ENCODE results near the gene MDC1.

The MDC1 gene

DNA sequence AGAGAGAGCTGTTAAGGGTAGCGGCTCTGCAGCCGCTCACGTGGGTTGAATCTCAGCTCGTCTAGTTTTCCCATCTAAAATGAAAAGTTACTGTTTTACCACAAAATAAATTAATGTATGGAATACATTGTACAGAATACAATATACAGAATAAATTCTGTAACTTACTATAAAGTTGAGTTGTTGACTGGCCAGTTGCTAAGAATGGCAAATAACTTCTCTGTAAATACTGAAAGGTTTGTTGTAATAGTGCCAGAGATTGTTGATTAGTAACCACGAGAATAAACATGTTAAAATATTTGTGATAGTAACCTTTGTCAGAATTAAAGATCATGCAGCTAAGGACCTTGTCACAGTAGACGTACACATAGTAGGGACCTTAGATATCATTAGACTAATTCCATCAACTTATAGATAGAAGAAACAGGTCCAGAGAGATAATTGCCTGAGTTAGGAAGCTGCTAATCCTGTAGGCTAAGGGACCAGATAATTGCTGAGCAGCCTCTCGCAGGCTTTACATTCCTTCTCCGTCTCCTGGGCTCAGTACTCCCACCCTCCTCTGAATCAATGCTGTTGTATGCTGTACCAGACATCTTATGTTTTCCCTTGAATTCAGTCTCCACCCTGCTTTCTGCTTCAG lies 25.8 kb downstream of the MDC1 start:
- DNase-seq, result no peak

DNA sequence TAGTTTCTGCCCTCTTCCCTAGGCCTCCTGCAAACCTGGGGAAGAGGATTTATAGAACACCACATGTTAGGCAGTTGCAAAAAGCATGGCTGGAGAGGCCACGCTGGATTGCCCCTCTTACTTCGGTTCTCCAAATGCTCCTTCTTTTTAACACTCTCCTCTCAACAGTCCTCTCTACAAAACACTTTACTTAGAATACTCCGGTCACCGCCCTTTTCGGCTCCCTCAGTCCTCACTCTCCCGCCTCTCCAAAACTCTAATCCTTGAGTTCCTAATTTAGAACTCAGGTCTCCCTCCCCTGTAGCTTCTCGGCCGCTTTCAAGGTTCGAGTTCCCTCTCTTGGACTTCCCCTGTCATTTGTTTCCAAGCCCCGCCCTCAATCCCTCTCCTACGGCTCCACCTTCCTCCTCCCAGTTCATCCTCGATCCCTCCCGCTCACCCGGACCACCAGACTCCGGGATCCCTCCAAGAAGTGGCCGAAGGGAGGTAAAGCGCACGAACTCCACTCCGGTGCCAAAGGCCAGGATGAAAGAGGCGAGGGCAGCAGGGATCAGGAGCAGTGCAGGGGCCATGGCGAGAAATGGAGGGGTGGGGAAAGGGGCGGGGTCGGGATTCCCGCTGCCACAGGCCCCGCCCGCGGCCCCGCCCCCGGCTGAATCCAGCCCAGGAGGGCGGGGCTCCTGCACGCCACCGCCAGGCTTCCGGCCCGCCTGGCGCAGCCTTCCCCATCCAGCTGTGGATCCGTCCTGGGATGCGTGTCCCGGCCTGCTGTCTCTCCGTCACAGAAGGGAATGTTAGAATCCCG lies 26.5 kb downstream of the MDC1 start, which contains the start of gene NRM:
NRM (minus strand) TSS at position 582 of the 805 bp plus-strand sequence; CDS start at position 572, 10 bp downstream.
- peak; percentile 38 for DNase-seq

DNA sequence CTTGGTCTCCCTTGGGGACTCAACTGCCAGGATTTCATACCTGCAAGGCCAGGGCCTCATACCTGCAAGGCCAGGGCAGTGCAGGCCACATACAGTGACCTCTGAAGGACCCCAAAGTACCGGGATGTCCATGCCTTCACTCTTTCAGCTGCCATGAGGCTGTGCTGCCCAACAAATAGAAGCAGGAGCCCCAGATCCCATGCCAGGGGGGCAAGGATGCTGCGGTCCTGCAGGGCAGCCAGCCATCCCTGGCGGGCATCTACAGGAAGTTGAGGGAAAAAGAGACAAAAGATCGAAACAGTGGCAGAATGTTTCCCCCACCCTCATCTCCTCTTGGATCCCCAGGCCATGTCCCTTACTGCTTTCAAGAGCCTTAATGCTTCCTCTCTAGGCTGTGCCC lies 27.1 kb downstream of the MDC1 start:
- no peak for DNase-seq

DNA sequence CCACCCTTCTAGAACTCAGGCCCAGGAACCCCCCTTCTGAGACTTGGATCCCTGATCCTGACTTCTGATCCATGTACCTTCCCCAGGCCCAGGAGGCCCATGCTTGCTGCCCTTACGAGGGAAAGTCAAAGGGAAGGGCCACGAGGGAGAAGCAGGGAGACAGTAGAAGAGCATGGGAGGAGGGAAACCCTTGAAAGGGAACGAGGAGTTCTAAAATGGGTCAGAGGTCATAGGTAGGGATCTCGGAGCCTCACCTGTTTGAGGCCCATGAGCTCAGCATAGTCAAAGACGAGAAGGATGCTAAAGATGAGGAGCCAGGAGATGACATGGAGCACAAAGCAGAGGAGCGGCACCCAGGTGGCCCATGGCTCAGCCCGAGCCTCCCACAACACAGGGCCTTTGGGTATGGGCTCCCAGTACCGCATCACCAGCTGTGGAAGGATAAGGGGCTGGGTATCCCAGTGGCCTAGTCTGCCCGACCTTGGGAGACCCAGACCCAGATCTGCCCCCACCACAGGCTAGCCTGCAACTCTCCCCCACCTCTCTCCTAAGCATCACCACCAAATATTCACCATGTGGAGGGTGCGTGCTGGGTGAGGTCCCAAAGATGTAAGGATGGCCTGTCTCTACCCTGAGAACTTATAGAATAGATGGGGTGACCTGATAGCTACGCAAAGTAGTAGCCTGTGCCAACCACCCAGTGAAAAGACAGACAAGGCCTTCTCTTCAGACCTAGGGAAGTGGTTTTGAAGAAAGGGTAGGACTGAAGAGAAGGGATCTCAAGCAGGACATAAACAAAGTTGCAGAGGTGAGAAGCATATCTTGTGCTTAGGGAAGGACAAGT lies 27.8 kb downstream of the MDC1 start:
- no peak for DNase-seq

DNA sequence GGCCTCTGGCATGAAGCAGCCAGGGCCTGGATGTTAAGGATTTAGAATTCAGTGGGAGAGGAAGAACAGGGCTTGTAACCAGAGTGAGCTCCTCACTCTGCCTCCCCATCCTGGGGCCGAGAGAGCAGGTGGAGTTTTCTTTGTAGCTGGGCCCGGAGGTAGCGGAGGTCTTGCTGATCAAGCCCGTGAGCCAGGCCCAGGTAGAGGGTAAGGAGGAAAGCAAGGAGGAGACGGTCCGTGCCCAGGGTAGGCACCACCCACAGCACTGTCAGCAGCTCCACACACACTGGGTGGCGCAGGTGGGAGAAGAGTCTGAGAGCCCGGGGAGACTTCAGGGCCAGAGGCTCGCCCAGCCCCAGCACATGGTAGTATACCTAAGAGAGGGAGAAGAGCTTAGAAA lies 28.5 kb downstream of the MDC1 start:
- no peak for DNase-seq

DNA sequence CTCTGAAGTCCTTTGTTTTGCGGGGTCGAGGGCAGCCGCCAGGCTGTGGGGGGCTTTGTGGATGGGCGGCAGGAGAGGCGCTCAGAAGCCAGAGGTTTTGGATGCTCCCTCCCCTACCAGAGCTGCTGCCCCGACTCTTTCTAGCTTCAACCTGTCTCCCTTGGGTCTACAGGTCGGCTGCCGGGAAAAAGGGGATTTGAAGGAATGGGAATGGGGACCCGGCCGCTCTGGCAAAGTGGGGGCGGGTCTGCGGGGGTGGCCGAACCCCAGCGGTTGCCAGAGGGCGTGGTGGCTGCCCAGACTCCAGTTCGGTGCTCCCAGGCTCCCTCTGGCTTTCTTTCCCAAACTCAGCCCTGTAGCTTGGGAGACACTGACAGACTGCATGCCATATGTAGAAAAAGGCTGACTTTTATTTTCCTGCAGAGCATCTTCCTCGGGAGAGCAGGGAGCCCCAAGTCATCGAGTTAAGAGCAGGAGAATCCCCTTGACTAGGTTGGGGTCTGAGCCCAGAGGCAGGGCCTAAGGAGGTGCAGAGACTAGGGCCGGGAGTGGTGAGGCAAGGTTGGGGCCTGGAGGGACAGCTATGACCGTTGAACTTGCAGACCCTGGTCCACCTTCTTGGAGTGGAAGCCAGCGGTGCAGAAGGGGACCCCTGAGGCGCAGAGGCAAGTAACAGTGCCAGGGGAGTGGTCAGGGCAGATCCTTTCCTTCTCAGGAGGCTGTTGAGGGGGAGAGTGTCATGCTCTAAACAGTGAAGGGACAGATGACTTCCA lies 29.2 kb downstream of the MDC1 start:
- DNase-seq, result no peak

DNA sequence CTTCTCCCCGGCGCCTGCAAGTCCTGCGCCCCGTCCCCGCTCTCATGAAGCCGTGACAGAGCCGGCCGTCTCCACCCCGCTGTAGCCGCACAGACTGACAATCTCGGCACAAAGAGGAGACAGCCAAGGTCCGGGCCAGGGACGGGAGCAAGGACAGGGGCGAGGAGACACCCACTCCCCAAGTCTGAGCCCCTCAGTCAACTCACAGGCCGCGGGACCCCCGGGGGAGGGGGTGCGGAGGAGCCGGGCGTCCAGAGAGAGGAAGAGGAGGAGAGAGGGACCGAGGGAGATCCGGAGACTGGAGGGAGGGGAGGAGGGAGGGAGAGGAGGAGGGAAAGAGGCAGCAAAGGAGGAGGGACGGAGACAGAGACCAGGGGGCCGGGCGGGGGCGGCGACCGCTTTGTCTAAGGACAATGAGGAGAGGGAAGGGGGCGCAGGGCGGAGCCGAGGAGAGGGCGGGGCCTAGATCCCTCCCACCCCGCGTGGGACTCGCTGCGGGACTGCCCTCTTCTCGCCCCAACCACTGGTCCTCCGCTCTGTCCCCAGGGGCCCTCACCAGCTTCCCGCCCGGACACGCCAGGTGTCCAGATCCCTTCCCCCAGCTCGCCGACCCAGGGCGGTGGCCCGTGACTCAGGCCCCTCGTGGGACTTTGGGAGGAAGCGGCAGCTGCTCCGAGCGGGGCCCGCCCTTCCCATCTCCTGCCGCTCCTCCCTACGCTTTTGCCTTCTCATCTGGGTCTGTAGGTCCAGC lies 30.0 kb downstream of the MDC1 start:
- DNase-seq, result no peak

DNA sequence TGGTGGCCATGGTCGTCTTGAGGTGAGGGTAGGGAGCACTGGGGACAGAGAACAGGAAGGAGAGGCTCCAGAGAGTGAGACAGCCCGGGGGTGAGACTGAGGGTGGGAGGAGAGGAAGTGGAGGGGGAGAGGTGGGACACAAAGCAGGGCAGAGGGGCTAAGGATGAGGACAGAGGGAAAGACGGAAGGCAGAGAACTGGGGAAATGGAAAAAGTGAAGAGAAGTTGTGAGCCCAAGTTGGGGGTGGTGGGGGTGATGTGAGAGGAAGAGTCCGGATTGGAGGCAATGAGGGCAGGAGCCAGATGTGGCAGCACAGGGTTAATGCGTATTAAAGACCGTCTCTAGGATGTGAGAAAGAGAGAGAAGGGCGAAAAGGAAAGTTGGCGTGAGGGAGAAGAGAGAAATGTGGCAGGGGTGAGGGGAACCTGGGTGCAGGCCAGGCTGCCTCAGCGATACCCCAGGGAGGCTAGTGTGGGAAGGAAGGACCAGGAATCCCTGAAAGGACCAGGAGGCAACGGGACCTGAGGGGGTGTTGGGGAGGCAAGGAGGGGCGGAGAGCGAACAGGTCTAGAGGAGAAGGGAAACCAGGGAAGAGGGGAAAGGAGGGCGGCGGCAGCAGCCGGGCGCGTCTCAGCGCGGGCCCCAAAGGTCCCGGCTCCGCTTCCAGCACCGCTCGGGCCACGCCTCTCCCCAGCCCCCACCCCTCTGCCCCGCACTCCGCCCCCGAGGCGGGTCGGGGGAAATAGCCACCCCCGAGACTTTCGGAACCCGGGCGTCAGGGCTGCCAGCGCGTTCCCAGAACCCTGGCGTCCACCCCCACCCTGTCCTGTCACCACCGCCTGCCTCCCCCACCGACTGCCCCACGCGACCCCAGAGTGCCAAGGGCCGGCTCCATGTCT lies 30.8 kb downstream of the MDC1 start, which contains the start of gene PPP1R18:
PPP1R18 (minus strand) TSS at position 637 of the 899 bp plus-strand sequence; CDS start at position 10, 627 bp downstream.
- no peak for DNase-seq

DNA sequence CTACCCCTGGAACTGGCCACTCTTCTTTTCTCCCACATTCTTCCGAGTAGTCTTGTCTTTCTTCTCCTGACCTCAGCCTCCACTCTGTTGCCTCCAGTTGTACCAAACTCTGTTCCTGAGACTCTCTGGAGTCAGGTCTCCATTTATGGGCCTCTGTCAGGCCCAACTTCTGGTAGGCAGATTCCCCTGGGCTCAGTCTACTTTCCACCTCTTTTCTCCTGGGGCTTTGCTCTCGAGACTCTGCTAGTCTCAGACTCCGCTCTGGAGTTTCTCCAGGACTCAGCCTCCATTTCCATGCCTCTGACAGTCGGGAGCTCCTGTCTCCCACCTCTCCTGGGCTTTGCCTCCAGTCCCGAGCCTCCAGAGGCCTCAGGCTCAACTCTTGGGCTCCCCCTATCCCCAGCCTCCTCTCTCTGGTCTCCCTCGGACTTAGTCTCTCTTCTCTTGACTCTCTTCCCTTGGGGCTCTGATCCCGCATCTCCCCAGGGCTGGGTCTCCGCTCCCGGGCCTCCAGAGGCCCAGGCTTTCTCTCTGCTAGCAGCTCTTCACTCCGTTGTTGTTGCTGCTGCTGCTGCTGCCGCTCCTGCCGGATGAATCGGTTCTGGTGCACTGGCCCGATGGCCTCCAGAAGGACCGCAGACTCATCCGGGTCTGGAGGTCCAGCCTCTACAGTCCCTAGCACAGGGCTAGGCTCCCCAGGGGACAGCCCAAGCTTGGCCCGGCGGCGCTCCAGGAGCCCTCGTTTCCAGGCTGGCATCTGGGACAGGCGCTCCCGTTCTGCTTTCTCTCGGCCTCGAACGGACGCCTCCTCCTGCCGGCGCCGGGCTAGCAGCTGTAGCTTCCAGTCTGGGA lies 31.7 kb downstream of the MDC1 start:
- no peak for DNase-seq

DNA sequence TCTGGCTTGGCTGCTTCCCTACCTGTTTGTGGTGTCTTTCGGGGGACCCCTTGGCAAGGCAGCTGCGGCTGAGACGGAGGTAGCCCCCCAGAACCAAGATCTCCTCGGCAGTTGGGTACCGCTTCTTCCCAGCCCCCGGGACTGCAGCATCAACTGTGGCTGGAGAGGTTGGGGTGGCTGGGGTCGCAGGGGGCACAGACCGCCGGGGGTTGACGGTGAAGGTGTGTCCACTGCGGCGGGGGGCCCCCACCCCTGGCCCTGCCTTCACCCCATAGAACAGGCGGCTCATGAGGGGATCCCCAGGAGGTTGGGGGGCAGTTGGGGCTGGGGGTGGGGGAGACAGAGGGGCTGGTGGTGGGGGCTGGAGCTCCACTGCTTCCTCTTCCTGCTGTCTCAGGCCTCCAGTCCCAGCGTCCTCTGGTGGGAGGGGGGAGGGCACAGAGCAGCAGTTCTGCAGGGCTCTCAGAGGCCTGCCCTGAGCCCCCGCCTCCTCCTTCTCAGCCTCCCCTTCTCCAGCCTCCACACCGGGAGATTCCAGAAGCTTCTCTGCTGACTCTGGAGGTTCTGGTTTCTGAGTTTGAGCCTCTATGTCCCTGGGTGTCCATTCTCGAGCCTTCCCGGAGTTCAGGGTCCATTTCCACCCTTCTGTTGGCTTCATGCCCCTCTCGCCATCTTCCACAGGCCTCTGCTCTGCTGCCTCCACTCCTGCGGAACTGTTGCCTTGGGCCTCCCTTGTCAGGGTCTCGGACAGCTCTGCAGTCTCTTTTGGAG lies 32.5 kb downstream of the MDC1 start:
- no peak for DNase-seq

DNA sequence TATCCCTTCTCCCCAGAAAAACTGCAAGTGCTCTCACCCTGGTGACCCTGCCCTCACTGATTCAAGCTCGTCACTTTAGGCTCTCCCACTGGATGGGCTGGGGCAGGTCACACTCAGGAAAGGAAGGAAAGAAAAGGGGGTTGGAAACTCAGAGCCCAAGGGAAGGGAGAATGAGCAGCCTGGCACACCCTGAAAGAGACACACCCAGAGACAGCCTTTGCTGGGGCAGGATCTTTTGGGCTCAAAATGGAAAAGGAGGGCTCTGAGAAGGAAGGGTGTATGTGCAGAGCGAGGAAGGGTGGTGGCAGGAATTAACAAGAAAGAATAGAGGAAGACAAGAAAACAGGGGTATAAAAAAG lies 33.1 kb downstream of the MDC1 start:
- DNase-seq, result no peak

DNA sequence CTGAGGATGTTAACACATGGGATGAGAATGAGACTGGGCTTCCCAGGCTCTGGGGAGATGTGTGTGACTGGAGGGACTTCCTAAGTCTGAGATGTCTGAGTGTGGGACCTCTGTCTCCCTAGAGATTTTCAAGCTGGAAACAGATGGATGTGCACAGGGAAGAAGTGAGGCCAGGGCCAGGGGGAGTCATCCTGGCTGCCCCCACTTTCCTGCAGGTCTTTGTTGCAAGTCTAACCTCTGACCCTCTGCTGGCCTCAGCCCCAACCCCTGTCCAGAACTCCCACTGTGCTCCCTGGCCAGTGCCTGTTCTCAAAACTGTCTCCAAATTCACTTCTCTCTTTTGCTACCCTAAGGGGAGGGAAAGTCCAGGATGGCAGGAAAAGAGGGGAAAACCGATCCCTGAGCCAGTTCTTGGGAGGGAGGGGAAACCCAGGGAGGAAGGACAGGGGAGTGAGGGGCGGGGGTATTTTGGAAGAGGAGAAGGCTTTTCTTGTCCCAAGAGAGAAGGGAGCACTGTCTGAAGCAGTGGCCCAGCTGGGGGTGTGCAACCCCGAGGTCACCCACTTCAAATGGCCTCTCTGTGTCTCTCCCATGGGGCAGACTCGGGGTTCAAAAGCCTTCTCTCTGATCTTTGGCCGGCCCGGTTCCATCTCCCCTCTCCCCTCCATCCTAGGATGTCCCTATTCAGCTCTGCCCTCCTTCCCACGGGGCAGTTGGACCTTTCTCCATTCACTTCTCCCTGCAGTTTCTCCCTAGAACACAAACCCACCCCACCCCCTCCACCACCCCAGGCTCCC lies 33.7 kb downstream of the MDC1 start:
- no peak for DNase-seq

DNA sequence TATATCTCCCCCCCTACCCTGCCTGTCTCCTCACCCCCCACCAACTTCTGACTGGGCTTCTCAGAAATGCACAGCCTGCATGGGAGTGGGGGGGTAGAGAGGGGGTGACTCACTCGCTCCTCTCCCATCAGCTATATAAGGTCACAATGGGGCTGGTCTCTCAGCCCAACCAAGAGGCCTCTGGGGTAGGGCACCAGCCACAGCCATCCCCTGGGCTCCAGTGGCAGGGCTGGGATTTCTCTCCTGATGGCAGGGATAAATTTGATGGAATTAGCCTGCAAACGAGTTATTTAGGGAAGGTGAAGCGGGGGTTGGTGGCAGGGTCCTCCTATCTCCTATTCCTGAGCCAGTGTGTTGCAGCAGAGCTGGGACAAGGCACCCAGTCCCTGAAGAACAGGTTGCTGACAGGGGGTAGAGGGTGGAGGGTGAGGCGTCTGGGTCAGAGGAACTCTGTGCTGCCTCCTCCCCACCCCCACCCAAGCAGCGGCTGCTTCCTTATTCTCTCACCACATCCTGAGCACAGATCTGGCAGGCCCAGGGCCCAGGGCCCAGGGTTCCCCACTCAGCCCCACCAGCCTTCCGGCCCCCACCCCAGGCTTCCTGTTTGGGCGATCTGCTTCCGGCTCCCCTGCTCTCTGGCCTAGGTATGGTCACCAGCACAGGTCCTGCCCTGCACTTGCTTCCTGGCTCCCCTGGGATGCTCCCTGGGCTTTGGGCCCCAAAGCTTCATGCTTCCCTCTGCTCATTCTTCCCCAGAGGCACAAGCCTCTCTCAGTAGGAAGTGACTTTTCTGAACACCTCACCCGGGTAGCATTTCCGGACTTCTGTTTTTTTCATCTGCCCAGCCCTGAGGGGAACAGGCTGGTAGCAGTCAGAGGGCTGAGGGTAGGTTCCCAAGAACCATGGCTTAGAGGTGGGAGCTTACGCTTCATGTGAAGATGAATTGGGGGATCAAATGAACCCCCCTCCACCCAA lies 34.7 kb downstream of the MDC1 start:
- no peak for DNase-seq

DNA sequence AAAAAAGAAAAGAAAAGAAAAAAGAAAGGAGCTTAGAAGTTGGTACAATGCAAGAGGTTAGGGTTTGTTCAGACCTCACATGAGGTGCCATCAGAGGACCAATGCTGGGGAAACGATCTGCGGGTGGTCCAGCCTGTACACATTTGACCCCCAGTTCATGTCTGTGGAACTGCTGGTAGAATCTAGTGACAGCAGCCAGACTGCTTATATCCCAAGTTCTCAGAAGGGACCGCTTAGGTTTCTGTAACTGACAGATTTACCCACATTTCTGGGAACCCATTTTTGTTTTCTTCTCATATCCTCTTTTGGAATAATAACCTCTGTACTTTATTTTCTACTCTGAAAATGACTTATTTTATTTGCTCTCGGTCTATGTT lies 35.3 kb downstream of the MDC1 start:
- DNase-seq, result no peak

DNA sequence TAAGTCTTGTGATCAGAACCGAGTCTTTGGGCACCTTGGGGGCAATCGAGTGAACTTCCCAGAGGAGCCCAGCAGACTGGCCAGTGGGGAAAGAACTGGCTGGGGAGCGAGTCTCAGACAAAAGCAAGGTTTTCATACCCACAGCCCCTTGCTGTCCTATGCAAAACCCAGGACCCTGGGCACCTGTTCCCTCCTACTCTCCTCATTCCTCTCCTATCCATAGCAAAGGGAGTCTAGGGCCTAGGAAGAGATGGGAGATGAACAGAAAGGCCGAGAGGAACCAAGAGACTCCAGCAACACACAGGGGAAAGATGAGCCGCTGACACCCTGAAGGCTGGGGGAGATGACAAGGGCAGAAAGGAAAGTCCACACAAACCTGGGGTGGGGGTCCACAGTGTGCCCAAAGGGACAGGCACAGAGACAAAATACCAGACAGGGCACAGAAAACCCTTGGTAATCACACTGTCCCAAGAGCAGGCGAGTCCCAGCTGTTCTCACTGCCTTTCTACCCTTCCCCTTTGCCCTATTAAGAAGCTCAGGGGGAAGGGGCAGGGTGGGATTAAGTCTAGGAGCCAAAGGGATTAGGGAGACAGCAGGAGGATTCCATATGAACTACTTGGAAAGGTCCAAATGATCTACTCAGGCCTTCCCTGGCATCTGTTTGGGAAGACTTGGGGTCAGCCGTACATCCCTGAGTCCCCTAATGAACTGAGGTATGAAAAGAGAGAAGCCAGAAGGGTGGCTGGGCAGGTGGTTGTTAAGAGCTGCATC lies 37.1 kb downstream of the MDC1 start:
- no peak for DNase-seq

All from cortex of kidney (tissue), 1 donor.